GM12878 (cell line): ENCODE data around the gene MUC5B. TPM values are rescaled to one million over a fixed set of nuclear protein-coding genes. Genes with fewer than 3 reads are reported as not detected.

Experiments used
- ATAC-seq: fragments of 200-7000 bp; cut with Tn5 transposase; 3 replicates; pipeline ENCODE4 v1.9.1; 2020; ENCODE audit warnings: mild to moderate bottlenecking, moderate library complexity
- BruUV-seq: library from RNA; stranded (reverse); fragments of 400-500 nt; replicated peaks from 2 replicates; lab custom pipeline; 2021; lab: Mats Ljungman, UMichigan
- CTCF ChIA-PET: fragments of 300-600 bp; sonication (Branson Sonifier 250); formaldehyde crosslinking; extraction: SDS; loops from one replicate; lab custom pipeline; 2021; ENCODE audit warnings: inconsistent platforms; lab: Yijun Ruan, JAX
- POLR2A ChIA-PET: fragments of 350-600 bp; formaldehyde crosslinking; extraction: SDS; loops from one replicate; lab custom pipeline; 2021; ENCODE audit warnings: inconsistent platforms; lab: Charles Lee
- RAD21 ChIA-PET: fragments of 300-600 bp; sonication (Branson Sonifier 250); formaldehyde crosslinking; loops from one replicate; lab custom pipeline; 2023; ENCODE audit warnings: antibody characterized with exemption; ENCODE audit not compliant: unreplicated experiment; lab: Charles Lee
- SMC1A ChIA-PET: fragments of 300-600 bp; sonication (Branson Sonifier 250); formaldehyde crosslinking; loops from one replicate; lab custom pipeline; 2023; ENCODE audit not compliant: unreplicated experiment, uncharacterized antibody; lab: Charles Lee
- DNase-seq: peaks from one replicate; pipeline ENCODE4 v3.0.0-alpha.2; 2011; ENCODE audit warnings: low read depth, low spot score
- FAIRE-seq: peaks from 3 replicates; lab custom pipeline; 2011; peaks lifted over from hg19 to GRCh38; lab: Jason Lieb, UNC
- H2AFZ ChIP-seq: 2 replicates; pipeline ENCODE4 v1.6.0; 2011; ENCODE audit warnings: low read depth, low read length, control low read depth; ENCODE audit not compliant: control insufficient read depth
- H3K27ac ChIP-seq: 2 replicates; pipeline ENCODE4 v1.5.1; 2011; ENCODE audit warnings: control low read depth; ENCODE audit not compliant: control insufficient read depth, insufficient read depth
- H3K27me3 ChIP-seq, 2 experiments: replicated peaks in 1 of 2; 2 replicates each; pipeline versions ENCODE4 v1.6.0 to v1.6.1; 2011; ENCODE audit warnings: low read length in 1 of 2; ENCODE audit not compliant: control insufficient read depth in 2 of 2, insufficient read depth in 2 of 2
- H3K36me3 ChIP-seq, 2 experiments: 2 replicates each; pipeline ENCODE4 v1.5.1; 2011; ENCODE audit warnings: low read length in 1 of 2; ENCODE audit not compliant: control insufficient read depth in 2 of 2, insufficient read depth in 2 of 2
- H3K4me1 ChIP-seq: 2 replicates; pipeline ENCODE4 v1.6.1; 2011; ENCODE audit warnings: mild to moderate bottlenecking, low read length, moderate library complexity, mixed read lengths; ENCODE audit not compliant: control insufficient read depth, insufficient read depth
- H3K4me2 ChIP-seq: 2 replicates; pipeline ENCODE4 v1.6.0; 2011; ENCODE audit warnings: control low read depth; ENCODE audit not compliant: control insufficient read depth, insufficient read depth
- H3K4me3 ChIP-seq: fragments of 200-600 bp; sonication (generic); 2 replicates; pipeline ENCODE4 v1.5.1; 2016
- H3K79me2 ChIP-seq: 2 replicates; pipeline ENCODE4 v1.6.0; 2011; ENCODE audit warnings: low read length; ENCODE audit not compliant: control insufficient read depth, insufficient read depth
- H3K9ac ChIP-seq: 2 replicates; pipeline ENCODE4 v1.8.0; 2011; ENCODE audit warnings: low read length, control low read depth, mixed read lengths; ENCODE audit not compliant: control insufficient read depth, insufficient read depth
- H3K9me3 ChIP-seq: replicated peaks from 3 replicates; pipeline ENCODE4 v1.5.1; 2011; ENCODE audit warnings: mild to moderate bottlenecking, low read length; ENCODE audit not compliant: control insufficient read depth, insufficient read depth
- H4K20me1 ChIP-seq: 2 replicates; pipeline ENCODE4 v1.6.0; 2011; ENCODE audit not compliant: control insufficient read depth, insufficient read depth
- EP300 ChIP-seq, 2 experiments: fragments of 150-350 bp in 1 of 2; IDR thresholded peaks; 2 replicates each; pipeline ENCODE4 v1.6.1; 2011 to 2012; ENCODE audit warnings: low read depth in 2 of 2, low read length in 2 of 2, borderline replicate concordance in 1 of 2, improper control_type of control experiment in 1 of 2, inconsistent platforms in 1 of 2; ENCODE audit not compliant: control insufficient read depth in 1 of 2
- NFIC ChIP-seq: IDR thresholded peaks from 2 replicates; pipeline ENCODE4 v1.6.1; 2012; ENCODE audit warnings: low read depth, mild to moderate bottlenecking, inconsistent platforms, low read length, moderate library complexity
- NFYB ChIP-seq: IDR thresholded peaks from 2 replicates; pipeline ENCODE4 v1.6.1; 2011; ENCODE audit warnings: low read depth, mild to moderate bottlenecking, low read length, improper control_type of control experiment, moderate library complexity; ENCODE audit not compliant: insufficient read depth
- RAD51 ChIP-seq: fragments of 450-650 bp; IDR thresholded peaks from 2 replicates; pipeline ENCODE4 v1.6.1; 2016; ENCODE audit warnings: moderate library complexity, mild to moderate bottlenecking, inconsistent platforms
- SUPT20H ChIP-seq: IDR thresholded peaks from 2 replicates; pipeline ENCODE4 v1.6.1; 2011; ENCODE audit warnings: low read depth, mild to moderate bottlenecking, low read length, moderate library complexity, borderline replicate concordance; ENCODE audit not compliant: control insufficient read depth
- TARDBP ChIP-seq: IDR thresholded peaks from 2 replicates; pipeline ENCODE4 v1.6.1; 2016; ENCODE audit warnings: borderline replicate concordance
- WGBS: methylation state at CpG from one replicate; pipeline ENCODE4 v1.1.6; 2016; ENCODE audit warnings: low lambda C conversion rate; ENCODE audit not compliant: insufficient replicate concordance, insufficient coverage; ENCODE audit errors: missing lambda C conversion rate; 5-methylcytosine and 5-hydroxymethylcytosine counted together
- in situ Hi-C: fragments of 300-500 bp; cut with MboI; formaldehyde crosslinking; loops from 9 replicates; pipeline ENCODE4 v1.14.3; 2018; ENCODE audit warnings: mixed read lengths
- intact Hi-C: fragments of 100-400 bp; cut with micrococcal nuclease; formaldehyde crosslinking; loops from one replicate; pipeline ENCODE4 v1.14.2; 2022; ENCODE audit not compliant: unreplicated experiment
- polyA plus RNA-seq, 11 experiments: library from polyadenylated mRNA; depleted of rRNA in 4 of 11; unstranded in 6 of 11; stranded (reverse) in 5 of 11; fragments of >200 nt; fragmentation: Nextera tagmentation in 4 of 11; fragmentation: Illumina TruSeq in 1 of 11; extraction: Ambion mirVana in 4 of 11; extraction: Trizol in 1 of 11; gene quantifications; 1 replicate in 1 of 11; 2 replicates in 10 of 11; pipeline versions ENCODE4 v1.2.1 to v1.2.3, GENCODE V29; 2011 to 2016; ENCODE audit warnings: inconsistent platforms in 2 of 11, missing spikeins in 2 of 11, low read depth in 1 of 11
- total RNA-seq, 4 experiments: library from RNA; depleted of rRNA in 3 of 4; stranded (reverse); fragments of >200 nt in 3 of 4; fragmentation: Illumina TruSeq in 1 of 4; extraction: Trizol in 1 of 4; gene quantifications; 2 replicates each; pipeline versions ENCODE4 v1.2.1 to v1.2.3, GENCODE V29; 2013 to 2021
- TF ChIP-seq, protein P1 (sequence below): IDR thresholded peaks from 2 replicates; pipeline ENCODE4 v1.6.1; 2012; ENCODE audit warnings: mild to moderate bottlenecking, low read depth, low read length
- TF ChIP-seq, protein P2 (sequence below): fragments of 450-650 bp; IDR thresholded peaks from 2 replicates; pipeline ENCODE4 v1.6.1; 2014; ENCODE audit warnings: mild to moderate bottlenecking
- TF ChIP-seq, protein P3 (sequence below): IDR thresholded peaks from 2 replicates; pipeline ENCODE4 v1.6.1; 2011; ENCODE audit warnings: borderline replicate concordance, low read depth, mild to moderate bottlenecking, moderate library complexity, low read length; ENCODE audit not compliant: insufficient read depth, poor library complexity, severe bottlenecking

Gene MUC5B
- total and polyA plus RNA-seq, 10 of the 15 experiments (the other 5 are each of a cell fraction or from before 2014, with no cell fraction given) = 1.5 TPM; not detected in 9

DNA sequence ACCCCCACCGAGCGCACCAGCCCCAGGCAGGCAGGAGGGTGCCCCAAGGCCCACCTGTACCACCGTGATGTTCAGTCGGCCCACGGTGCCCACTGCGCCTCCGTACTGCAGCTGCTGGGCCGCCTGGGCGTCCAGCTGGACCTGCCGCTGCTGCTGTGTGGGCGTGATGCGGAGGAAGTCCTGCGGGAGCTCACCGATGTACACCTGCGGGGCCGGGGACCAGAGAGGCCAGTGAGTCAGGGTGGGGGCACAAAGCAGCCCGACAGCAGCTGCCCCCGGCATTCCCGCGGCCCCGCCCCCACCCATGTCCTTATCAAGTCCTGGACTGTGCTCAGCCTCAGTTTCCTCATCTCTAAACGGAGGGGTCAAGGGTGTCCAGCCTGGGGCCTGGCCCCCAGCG is 72.7 kb downstream of the MUC5B start:
- FAIRE-seq = no peak
- Histone ChIP-seq H3K4me2 (no peak overlapping the region), H3K79me2 (no peaks in the 10 kb centered on the region; the same call in 1 of the 2 replicates), H2AFZ (no peak overlapping the region), H3K27ac (no peak overlapping the region), H3K27me3 (no peaks in the 10 kb centered on the region), H3K9me3 (no peaks in the 10 kb centered on the region; the same call in 2 of the 3 replicates), H3K4me3 (no peak overlapping the region), H3K36me3 (peaks cover 4 to 8% of the 10 kb centered on the region in 2 experiments; a peak in 3 of 4 replicates), H4K20me1 (no peaks in the 10 kb centered on the region), H3K4me1 (no peaks in the 10 kb centered on the region), H3K9ac (no peak overlapping the region)
- SMC1A ChIA-PET = no interaction called here
- RAD21 ChIA-PET = no interaction called here
- no peak for ATAC-seq
- no peak for TF ChIP-seq NFYB
- no peak for TF ChIP-seq RAD51
- no peak for TF ChIP-seq NFIC
- in situ Hi-C loops = no loop called here
- no peak for DNase-seq
- BruUV-seq = no TSS peak
- intact Hi-C loops = no loop called here
- CTCF ChIA-PET = interaction anchor here (0.6 kb wide), 1 partner anchor 90 kb away, joined by 4 read pairs; no protein-coding TSS in a partner anchor
- POLR2A ChIA-PET = no interaction called here
- WGBS = 94% methylated on average over 23 of the region's 23 CpGs

DNA sequence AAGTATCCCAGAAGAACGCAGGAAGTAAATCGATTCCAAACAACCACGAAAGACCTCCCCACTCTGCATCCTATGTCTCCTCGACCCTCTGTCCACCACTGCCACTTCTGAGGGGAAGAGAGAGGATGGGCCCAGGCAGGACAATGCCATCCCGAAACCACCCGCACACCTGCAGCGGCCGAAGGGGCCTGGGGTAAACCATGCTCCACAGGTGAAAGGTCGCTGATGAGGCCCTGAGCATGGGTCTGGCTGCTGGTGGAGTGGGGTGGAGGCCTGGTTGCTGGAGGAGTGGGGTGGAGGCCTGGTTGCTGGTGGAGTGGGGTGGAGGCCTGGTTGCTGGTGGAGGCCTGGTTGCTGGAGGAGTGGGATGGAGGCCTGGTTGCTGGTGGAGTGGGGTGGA is 73.4 kb downstream of the MUC5B start:
- DNase-seq (no peak), FAIRE-seq (no peak), ATAC-seq (no peak)
- Histone ChIP-seq H3K4me2 (no peak overlapping the region), H2AFZ (no peak overlapping the region), H3K79me2 (no peaks in the 10 kb centered on the region; the same call in 1 of the 2 replicates), H3K27ac (no peak overlapping the region), H3K9me3 (no peaks in the 10 kb centered on the region; the same call in 2 of the 3 replicates), H3K4me3 (no peak overlapping the region), H3K27me3 (no peaks in the 10 kb centered on the region), H3K9ac (no peak overlapping the region), H3K36me3 (peaks cover 3 to 8% of the 10 kb centered on the region in 2 experiments; a peak in 3 of 4 replicates), H3K4me1 (no peaks in the 10 kb centered on the region), H4K20me1 (no peaks in the 10 kb centered on the region)
- SMC1A ChIA-PET = no interaction called here
- TF ChIP-seq, protein P1, sequence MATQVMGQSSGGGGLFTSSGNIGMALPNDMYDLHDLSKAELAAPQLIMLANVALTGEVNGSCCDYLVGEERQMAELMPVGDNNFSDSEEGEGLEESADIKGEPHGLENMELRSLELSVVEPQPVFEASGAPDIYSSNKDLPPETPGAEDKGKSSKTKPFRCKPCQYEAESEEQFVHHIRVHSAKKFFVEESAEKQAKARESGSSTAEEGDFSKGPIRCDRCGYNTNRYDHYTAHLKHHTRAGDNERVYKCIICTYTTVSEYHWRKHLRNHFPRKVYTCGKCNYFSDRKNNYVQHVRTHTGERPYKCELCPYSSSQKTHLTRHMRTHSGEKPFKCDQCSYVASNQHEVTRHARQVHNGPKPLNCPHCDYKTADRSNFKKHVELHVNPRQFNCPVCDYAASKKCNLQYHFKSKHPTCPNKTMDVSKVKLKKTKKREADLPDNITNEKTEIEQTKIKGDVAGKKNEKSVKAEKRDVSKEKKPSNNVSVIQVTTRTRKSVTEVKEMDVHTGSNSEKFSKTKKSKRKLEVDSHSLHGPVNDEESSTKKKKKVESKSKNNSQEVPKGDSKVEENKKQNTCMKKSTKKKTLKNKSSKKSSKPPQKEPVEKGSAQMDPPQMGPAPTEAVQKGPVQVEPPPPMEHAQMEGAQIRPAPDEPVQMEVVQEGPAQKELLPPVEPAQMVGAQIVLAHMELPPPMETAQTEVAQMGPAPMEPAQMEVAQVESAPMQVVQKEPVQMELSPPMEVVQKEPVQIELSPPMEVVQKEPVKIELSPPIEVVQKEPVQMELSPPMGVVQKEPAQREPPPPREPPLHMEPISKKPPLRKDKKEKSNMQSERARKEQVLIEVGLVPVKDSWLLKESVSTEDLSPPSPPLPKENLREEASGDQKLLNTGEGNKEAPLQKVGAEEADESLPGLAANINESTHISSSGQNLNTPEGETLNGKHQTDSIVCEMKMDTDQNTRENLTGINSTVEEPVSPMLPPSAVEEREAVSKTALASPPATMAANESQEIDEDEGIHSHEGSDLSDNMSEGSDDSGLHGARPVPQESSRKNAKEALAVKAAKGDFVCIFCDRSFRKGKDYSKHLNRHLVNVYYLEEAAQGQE = no peak
- no peak for TF ChIP-seq SUPT20H
- TF ChIP-seq EP300 (IDR thresholded peaks at IDR 0.05; ENCODE audit: borderline replicate concordance in 1 of 2, control insufficient read depth in 1 of 2, low read depth in 2 of 2, low read length in 2 of 2) = no peak
- TF ChIP-seq, protein P2, sequence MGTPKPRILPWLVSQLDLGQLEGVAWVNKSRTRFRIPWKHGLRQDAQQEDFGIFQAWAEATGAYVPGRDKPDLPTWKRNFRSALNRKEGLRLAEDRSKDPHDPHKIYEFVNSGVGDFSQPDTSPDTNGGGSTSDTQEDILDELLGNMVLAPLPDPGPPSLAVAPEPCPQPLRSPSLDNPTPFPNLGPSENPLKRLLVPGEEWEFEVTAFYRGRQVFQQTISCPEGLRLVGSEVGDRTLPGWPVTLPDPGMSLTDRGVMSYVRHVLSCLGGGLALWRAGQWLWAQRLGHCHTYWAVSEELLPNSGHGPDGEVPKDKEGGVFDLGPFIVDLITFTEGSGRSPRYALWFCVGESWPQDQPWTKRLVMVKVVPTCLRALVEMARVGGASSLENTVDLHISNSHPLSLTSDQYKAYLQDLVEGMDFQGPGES = no peak
- no peak for TF ChIP-seq TARDBP
- TF ChIP-seq, protein P3, sequence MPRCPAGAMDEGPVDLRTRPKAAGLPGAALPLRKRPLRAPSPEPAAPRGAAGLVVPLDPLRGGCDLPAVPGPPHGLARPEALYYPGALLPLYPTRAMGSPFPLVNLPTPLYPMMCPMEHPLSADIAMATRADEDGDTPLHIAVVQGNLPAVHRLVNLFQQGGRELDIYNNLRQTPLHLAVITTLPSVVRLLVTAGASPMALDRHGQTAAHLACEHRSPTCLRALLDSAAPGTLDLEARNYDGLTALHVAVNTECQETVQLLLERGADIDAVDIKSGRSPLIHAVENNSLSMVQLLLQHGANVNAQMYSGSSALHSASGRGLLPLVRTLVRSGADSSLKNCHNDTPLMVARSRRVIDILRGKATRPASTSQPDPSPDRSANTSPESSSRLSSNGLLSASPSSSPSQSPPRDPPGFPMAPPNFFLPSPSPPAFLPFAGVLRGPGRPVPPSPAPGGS = no peak
- CTCF ChIA-PET = no interaction called here
- RAD21 ChIA-PET = no interaction called here
- in situ Hi-C loops (no loop called here), intact Hi-C loops (no loop called here)
- no TSS peak for BruUV-seq
- WGBS = 91% methylated on average over 9 of the region's 9 CpGs
- POLR2A ChIA-PET = no interaction called here
